T-cell (primary cell): Measurements from ENCODE around the gene RUNX2. TPM values are rescaled to one million over a fixed set of nuclear protein-coding genes. Genes with fewer than 3 reads are reported as not detected.
A peak's percentile ranks its signal among the peaks of the same experiment; 100 is the strongest.

Experiments used
- ATAC-seq, 4 experiments: fragments of 200-7000 bp in 3 of 4; fragments of 150-1000 bp in 1 of 4; cut with Tn5 transposase; replicated peaks in 1 of 4; 1 replicate in 3 of 4; 2 replicates in 1 of 4; pipeline ENCODE4 v1.10.0; 2021; ENCODE audit warnings: moderate library complexity in 3 of 4, mild to moderate bottlenecking in 2 of 4, moderate number of reproducible peaks in 1 of 4
- CTCF ChIA-PET, 2 donors: fragments of 300-600 bp; sonication (Branson Sonifier 250); formaldehyde crosslinking; loops; one replicate each; lab custom pipeline; 2022; ENCODE audit warnings: antibody characterized with exemption in 2 of 2; lab: Charles Lee
- POLR2A ChIA-PET, 2 donors: fragments of 300-600 bp; sonication (Branson Sonifier 250); formaldehyde crosslinking; loops; one replicate each; lab custom pipeline; 2022; ENCODE audit warnings: antibody characterized with exemption in 2 of 2; lab: Charles Lee
- DNase-seq, 35 experiments: peaks; one replicate each; pipeline versions ENCODE4 v3.0.0 to v3.0.0-alpha.2; 2013 to 2023
- H3K27ac ChIP-seq: one replicate; pipeline ENCODE4 v1.5.1; 2013; ENCODE audit warnings: low read length
- H3K27me3 ChIP-seq, 2 experiments: replicated peaks in 1 of 2; 1 replicate in 1 of 2; 2 replicates in 1 of 2; pipeline versions ENCODE4 v1.6.1 to v1.7.0; 2013; ENCODE audit warnings: low read length in 1 of 2, mixed read lengths in 1 of 2; ENCODE audit not compliant: control insufficient read depth in 2 of 2, insufficient read depth in 2 of 2; ENCODE audit errors: extremely low read depth in 1 of 2
- H3K36me3 ChIP-seq, 2 donors: 1 replicate in 1 of 2; 2 replicates in 1 of 2; pipeline versions ENCODE4 v1.6.1 to v1.7.0; 2013; ENCODE audit warnings: low read length in 1 of 2; ENCODE audit not compliant: control insufficient read depth in 2 of 2, insufficient read depth in 1 of 2; ENCODE audit errors: extremely low read depth in 1 of 2
- H3K4me1 ChIP-seq, 2 experiments: 1 replicate in 1 of 2; 2 replicates in 1 of 2; pipeline versions ENCODE4 v1.6.1 to v1.7.0; 2013; ENCODE audit warnings: low read length in 2 of 2, mixed read lengths in 1 of 2; ENCODE audit not compliant: insufficient read depth in 2 of 2, control insufficient read depth in 1 of 2; ENCODE audit errors: extremely low read depth in 1 of 2
- H3K4me3 ChIP-seq, 2 donors: 1 replicate in 1 of 2; 2 replicates in 1 of 2; pipeline versions ENCODE4 v1.5.1 to v1.7.0; 2013; ENCODE audit warnings: mild to moderate bottlenecking in 2 of 2, low read length in 1 of 2, moderate library complexity in 1 of 2; ENCODE audit not compliant: control insufficient read depth in 1 of 2; ENCODE audit errors: extremely low read depth in 1 of 2
- H3K9me3 ChIP-seq: 2 replicates; pipeline ENCODE4 v1.7.0; 2013
- H3K27ac Mint-ChIP-seq, 2 donors: one replicate each; pipeline ENCODE4 v1.8.0; 2020 to 2021; ENCODE audit warnings: mild to moderate bottlenecking in 2 of 2, mixed read lengths in 2 of 2
- H3K27me3 Mint-ChIP-seq, 2 donors: one replicate each; pipeline ENCODE4 v1.8.0; 2021 to 2022; ENCODE audit warnings: mixed read lengths in 2 of 2
- H3K36me3 Mint-ChIP-seq: one replicate; pipeline ENCODE4 v1.8.0; 2021; ENCODE audit warnings: mixed read lengths
- H3K4me1 Mint-ChIP-seq, 3 donors: one replicate each; pipeline ENCODE4 v1.8.0; 2020 to 2022; ENCODE audit warnings: mixed read lengths in 3 of 3, mild to moderate bottlenecking in 1 of 3
- H3K4me3 Mint-ChIP-seq, 3 donors: one replicate each; pipeline ENCODE4 v1.8.0; 2020 to 2022; ENCODE audit warnings: mild to moderate bottlenecking in 3 of 3, mixed read lengths in 3 of 3, moderate library complexity in 3 of 3
- H3K9me3 Mint-ChIP-seq, 3 donors: one replicate each; pipeline ENCODE4 v1.8.0; 2020 to 2022; ENCODE audit warnings: mixed read lengths in 3 of 3
- WGBS: methylation state at CpG from one replicate; pipeline ENCODE4 v1.1.5; 2013; ENCODE audit warnings: missing lambda C conversion rate; ENCODE audit not compliant: insufficient coverage; 5-methylcytosine and 5-hydroxymethylcytosine counted together
- total RNA-seq, 35 experiments: library from RNA in 6 of 35; stranded (reverse) in 6 of 35; fragments of 120-200 nt in 1 of 35; gene quantifications; one replicate each; pipeline versions ENCODE4 v1.2.1 to v1.2.4 and lab custom pipeline; 2013 to 2026

RUNX2 gene
- total RNA-seq, 5 donors from 2014 or later (not counting 1 experiment from before 2014, with no cell fraction given), result 14.4 to 31.8 (median 22.4) TPM

GRCh38 chr6:45626087-45626891, 298.2 kb downstream of the RUNX2 start:
- no peak overlapping the region for H3K4me3 ChIP-seq
- peaks cover 0 to under 1% of the 10 kb centered on the region in 2 experiments for H3K4me1 ChIP-seq
- Mint-ChIP-seq H3K4me1 (peaks cover 0 to 6% (median 1%) of the 10 kb centered on the region in 3 donors), H3K27me3 (no peaks in the 10 kb centered on the region), H3K27ac (no peak overlapping the region), H3K4me3 (no peak overlapping the region), H3K9me3 (no peaks in the 10 kb centered on the region), H3K36me3 (no peaks in the 10 kb centered on the region)
- H3K36me3 ChIP-seq, result no peaks in the 10 kb centered on the region
- ChIA-PET CTCF (no interaction called here), POLR2A (no interaction called here)
- H3K27me3 ChIP-seq, result no peaks in the 10 kb centered on the region
- no peaks in the 10 kb centered on the region for H3K9me3 ChIP-seq
- DNase-seq, result no peak
- 100% methylated on average over 2 of the region's 5 CpGs for WGBS
- no peak for ATAC-seq
- H3K27ac ChIP-seq, result no peak overlapping the region

- Mint-ChIP-seq H3K4me1 (peaks cover 8 to 13% (median 8%) of the 10 kb centered on the region in 3 donors), H3K27ac (no peak overlapping the region), H3K9me3 (no peaks in the 10 kb centered on the region), H3K36me3 (no peaks in the 10 kb centered on the region), H3K27me3 (no peaks in the 10 kb centered on the region), H3K4me3 (no peak overlapping the region)
- no peaks in the 10 kb centered on the region for H3K9me3 ChIP-seq
- H3K27ac ChIP-seq, result no peak overlapping the region
- H3K27me3 ChIP-seq, result no peaks in the 10 kb centered on the region
- ChIA-PET CTCF (no interaction called here), POLR2A (no interaction called here)
- no peak overlapping the region for H3K4me3 ChIP-seq
- no peak for ATAC-seq
- no peaks in the 10 kb centered on the region for H3K36me3 ChIP-seq
- H3K4me1 ChIP-seq, result no peaks in the 10 kb centered on the region
- 50% methylated on average over 1 of the region's 2 CpGs for WGBS
- no peak for DNase-seq
Observed at GRCh38 chr6:45630314-45630713, 302.2 kb downstream of the RUNX2 start.

GRCh38 chr6:45630801-45631200, 302.7 kb downstream of the RUNX2 start:
- Mint-ChIP-seq H3K4me3 (no peak overlapping the region), H3K9me3 (no peaks in the 10 kb centered on the region), H3K4me1 (peaks cover 8 to 13% (median 8%) of the 10 kb centered on the region in 3 donors), H3K27ac (no peak overlapping the region), H3K27me3 (no peaks in the 10 kb centered on the region), H3K36me3 (no peaks in the 10 kb centered on the region)
- no peaks in the 10 kb centered on the region for H3K9me3 ChIP-seq
- ChIA-PET CTCF (no interaction called here), POLR2A (no interaction called here)
- no CpG with 5 or more reads among the region's 4 CpGs for WGBS
- H3K36me3 ChIP-seq, result no peaks in the 10 kb centered on the region
- H3K4me1 ChIP-seq, result no peaks in the 10 kb centered on the region
- DNase-seq (no peak), ATAC-seq (no peak)
- no peak overlapping the region for H3K4me3 ChIP-seq
- no peaks in the 10 kb centered on the region for H3K27me3 ChIP-seq
- no peak overlapping the region for H3K27ac ChIP-seq

GRCh38 chr6:45631396-45631795, 303.3 kb downstream of the RUNX2 start:
- Histone ChIP-seq H3K9me3 (no peaks in the 10 kb centered on the region), H3K4me1 (no peaks in the 10 kb centered on the region), H3K4me3 (no peak overlapping the region), H3K36me3 (no peaks in the 10 kb centered on the region), H3K27me3 (no peaks in the 10 kb centered on the region), H3K27ac (no peak overlapping the region)
- ChIA-PET POLR2A (no interaction called here), CTCF (no interaction called here)
- no peaks in the 10 kb centered on the region for H3K27me3 Mint-ChIP-seq
- 89% methylated on average over 1 of the region's 3 CpGs for WGBS
- no peaks in the 10 kb centered on the region for H3K36me3 Mint-ChIP-seq
- ATAC-seq, result no peak
- H3K9me3 Mint-ChIP-seq, result no peaks in the 10 kb centered on the region
- peaks cover 8 to 13% (median 8%) of the 10 kb centered on the region in 3 donors for H3K4me1 Mint-ChIP-seq
- H3K27ac Mint-ChIP-seq, result no peak overlapping the region
- no peak for DNase-seq
- H3K4me3 Mint-ChIP-seq, result no peak overlapping the region

DNA sequence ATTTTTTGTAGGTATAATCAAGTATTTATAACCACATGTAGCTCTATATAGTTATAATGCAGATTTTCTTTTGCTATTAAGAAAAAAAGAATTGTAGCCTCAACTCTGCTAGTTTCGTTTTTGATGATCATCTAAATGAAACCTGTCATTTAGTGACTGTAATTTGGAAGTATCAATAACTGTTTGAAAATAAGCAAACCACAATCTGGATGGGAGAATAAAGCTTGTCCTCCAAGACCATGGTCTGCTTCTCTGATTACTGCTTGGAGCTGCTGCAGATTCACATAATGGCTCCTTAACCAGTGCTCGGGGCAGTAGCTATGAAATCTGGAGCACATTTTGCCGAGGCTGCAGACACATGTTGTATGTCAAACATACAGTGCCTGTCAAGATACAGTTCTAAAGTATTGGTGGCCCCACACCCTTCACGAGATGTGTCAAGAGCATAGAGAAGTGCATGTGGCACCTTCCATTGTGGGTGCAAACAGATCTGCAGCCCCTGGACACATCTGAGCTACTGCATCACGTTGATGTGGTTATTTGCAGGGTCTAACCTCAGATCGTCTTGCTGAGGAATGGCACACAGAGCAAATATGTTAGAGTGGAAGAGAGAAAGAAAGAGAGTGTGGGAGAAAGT, 305.3 kb downstream of the RUNX2 start:
- Histone ChIP-seq H3K4me3 (no peak overlapping the region), H3K36me3 (no peaks in the 10 kb centered on the region), H3K27me3 (no peaks in the 10 kb centered on the region), H3K4me1 (no peaks in the 10 kb centered on the region), H3K9me3 (no peaks in the 10 kb centered on the region), H3K27ac (no peak overlapping the region)
- ATAC-seq (no peak), DNase-seq (peak in 4 of 35 experiments; percentile 1 to 6 (median 2))
- WGBS, result 66% methylated on average over 4 of the region's 6 CpGs
- Mint-ChIP-seq H3K4me3 (peak overlapping the region; percentile 18 to 57 (median 28)), H3K27ac (no peak overlapping the region), H3K36me3 (no peaks in the 10 kb centered on the region), H3K4me1 (peaks cover 8 to 13% (median 13%) of the 10 kb centered on the region in 3 donors), H3K27me3 (no peaks in the 10 kb centered on the region), H3K9me3 (no peaks in the 10 kb centered on the region)
- ChIA-PET POLR2A (no interaction called here), CTCF (interaction anchor here (0.7 to 1.3 kb wide), 2 partner anchors 81 to 740 kb away, joined by 3 read pairs; no protein-coding TSS in a partner anchor)

DNA sequence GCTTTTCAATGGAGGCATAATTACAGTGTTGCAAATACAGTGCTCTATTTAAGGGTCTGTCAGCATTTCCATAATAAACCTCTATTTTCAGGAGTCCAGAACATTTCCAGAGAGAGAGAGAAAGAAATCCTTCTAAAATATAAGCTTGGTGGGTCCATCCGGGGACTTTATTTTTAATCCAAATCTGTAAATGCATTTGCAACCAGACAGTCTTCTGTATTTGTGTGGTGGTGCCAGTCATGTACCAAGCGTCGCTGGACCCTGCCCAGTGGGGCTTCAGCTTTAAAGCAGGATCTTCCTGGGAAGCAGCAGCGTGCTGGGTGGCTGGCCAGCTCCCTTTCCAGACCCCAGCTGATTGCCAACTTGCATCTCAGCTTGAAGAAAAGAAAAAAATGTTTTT, 306.1 kb downstream of the RUNX2 start:
- peaks cover 8 to 13% (median 13%) of the 10 kb centered on the region in 3 donors for H3K4me1 Mint-ChIP-seq
- Histone ChIP-seq H3K9me3 (no peaks in the 10 kb centered on the region), H3K4me3 (no peak overlapping the region), H3K4me1 (no peaks in the 10 kb centered on the region), H3K27ac (no peak overlapping the region), H3K27me3 (no peaks in the 10 kb centered on the region), H3K36me3 (no peaks in the 10 kb centered on the region)
- no peak for ATAC-seq
- H3K36me3 Mint-ChIP-seq, result no peaks in the 10 kb centered on the region
- H3K27ac Mint-ChIP-seq, result no peak overlapping the region
- CTCF ChIA-PET, result interaction anchor here in 1 of 2 donors (0.5 kb wide), 1 partner anchor 263 kb away, joined by 4 read pairs; no protein-coding TSS in a partner anchor
- H3K9me3 Mint-ChIP-seq, result no peaks in the 10 kb centered on the region
- no peak for DNase-seq
- H3K27me3 Mint-ChIP-seq, result no peaks in the 10 kb centered on the region
- no peak overlapping the region for H3K4me3 Mint-ChIP-seq
- POLR2A ChIA-PET, result no interaction called here
- WGBS, result 100% methylated on average over 3 of the region's 4 CpGs
